Measurements from ENCODE around the gene CCBE1. TPM values are rescaled to one million over a fixed set of nuclear protein-coding genes. Genes with fewer than 3 reads are reported as not detected.

Gene CCBE1
- total and polyA plus RNA-seq, 9 of the 15 experiments (the other 6 are each of a cell fraction or from before 2014, with no cell fraction given): 0.20 TPM; not detected in 8

DNA sequence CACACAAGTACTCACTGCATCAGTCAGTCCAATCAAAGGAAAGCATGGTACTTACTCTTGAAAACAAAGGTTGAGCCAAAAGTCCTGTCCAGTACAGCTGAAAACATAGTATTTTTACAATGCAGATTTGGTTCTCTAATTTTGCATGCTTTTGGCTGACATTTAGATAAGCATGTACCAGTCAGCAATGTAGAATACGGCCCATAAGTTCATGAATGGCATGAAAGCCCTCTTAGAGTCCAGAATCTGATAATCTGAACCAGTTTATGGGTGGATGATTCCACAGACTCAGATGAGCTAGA, 90.2 kb downstream of the CCBE1 start:
- in situ Hi-C loops (cut with MboI): no loop called here
- intact Hi-C loops (cut with micrococcal nuclease): no loop called here
- no peaks in the 10 kb centered on the region for H3K79me2 ChIP-seq (ENCODE audit: control insufficient read depth, insufficient read depth, low read length)
- CTCF ChIA-PET (ENCODE audit: low intra/inter-chr PET ratio): no interaction called here
- 0% methylated on average over 1 of the region's 1 CpG for WGBS (ENCODE audit: insufficient coverage, low coverage, missing lambda C conversion rate)
- no peak overlapping the region for H3K4me3 ChIP-seq
- H3K36me3 ChIP-seq (ENCODE audit: control insufficient read depth, insufficient read depth, low read length): no peaks in the 10 kb centered on the region
- H3K27me3 ChIP-seq (ENCODE audit: control insufficient read depth in 2 of 2, insufficient read depth in 2 of 2, low read length in 2 of 2): no peaks in the 10 kb centered on the region
- no peak overlapping the region for H2AFZ ChIP-seq (ENCODE audit: low read depth, low read length)
- H3K4me1 ChIP-seq (replicated peaks in 1 of 2; ENCODE audit: control insufficient read depth in 2 of 2, insufficient read depth in 2 of 2, low read length in 2 of 2): no peaks in the 10 kb centered on the region
- no peak overlapping the region for H3K9ac ChIP-seq (ENCODE audit: insufficient read depth in 1 of 2, low read depth in 2 of 2, low read length in 2 of 2)
- H3K9me3 ChIP-seq (replicated peaks; ENCODE audit: control insufficient read depth, insufficient read depth, low read depth, low read length): no peaks in the 10 kb centered on the region
- no TSS peak for BruUV-seq (replicated peaks)
- no peaks in the 10 kb centered on the region for H4K20me1 ChIP-seq (replicated peaks; ENCODE audit: control insufficient read depth, insufficient read depth, low read length)
- POLR2A ChIA-PET: no interaction called here
- no peak overlapping the region for H3K4me2 ChIP-seq (ENCODE audit: insufficient read depth, low read length)
- no peaks in the 10 kb centered on the region for H3K9me1 ChIP-seq (ENCODE audit: control insufficient read depth, insufficient read depth, low read length)
- no peak for DNase-seq (ENCODE audit: extremely low read depth in 1 of 4, low spot score in 3 of 4)
- ATAC-seq: no peak
- FAIRE-seq: no peak
- no peak overlapping the region for H3K27ac ChIP-seq (ENCODE audit: extremely low read depth, low read depth, low read length)
- TF ChIP-seq SETDB1 (IDR thresholded peaks at IDR 0.05; ENCODE audit: low read length): no peak
- TF ChIP-seq, protein P1, sequence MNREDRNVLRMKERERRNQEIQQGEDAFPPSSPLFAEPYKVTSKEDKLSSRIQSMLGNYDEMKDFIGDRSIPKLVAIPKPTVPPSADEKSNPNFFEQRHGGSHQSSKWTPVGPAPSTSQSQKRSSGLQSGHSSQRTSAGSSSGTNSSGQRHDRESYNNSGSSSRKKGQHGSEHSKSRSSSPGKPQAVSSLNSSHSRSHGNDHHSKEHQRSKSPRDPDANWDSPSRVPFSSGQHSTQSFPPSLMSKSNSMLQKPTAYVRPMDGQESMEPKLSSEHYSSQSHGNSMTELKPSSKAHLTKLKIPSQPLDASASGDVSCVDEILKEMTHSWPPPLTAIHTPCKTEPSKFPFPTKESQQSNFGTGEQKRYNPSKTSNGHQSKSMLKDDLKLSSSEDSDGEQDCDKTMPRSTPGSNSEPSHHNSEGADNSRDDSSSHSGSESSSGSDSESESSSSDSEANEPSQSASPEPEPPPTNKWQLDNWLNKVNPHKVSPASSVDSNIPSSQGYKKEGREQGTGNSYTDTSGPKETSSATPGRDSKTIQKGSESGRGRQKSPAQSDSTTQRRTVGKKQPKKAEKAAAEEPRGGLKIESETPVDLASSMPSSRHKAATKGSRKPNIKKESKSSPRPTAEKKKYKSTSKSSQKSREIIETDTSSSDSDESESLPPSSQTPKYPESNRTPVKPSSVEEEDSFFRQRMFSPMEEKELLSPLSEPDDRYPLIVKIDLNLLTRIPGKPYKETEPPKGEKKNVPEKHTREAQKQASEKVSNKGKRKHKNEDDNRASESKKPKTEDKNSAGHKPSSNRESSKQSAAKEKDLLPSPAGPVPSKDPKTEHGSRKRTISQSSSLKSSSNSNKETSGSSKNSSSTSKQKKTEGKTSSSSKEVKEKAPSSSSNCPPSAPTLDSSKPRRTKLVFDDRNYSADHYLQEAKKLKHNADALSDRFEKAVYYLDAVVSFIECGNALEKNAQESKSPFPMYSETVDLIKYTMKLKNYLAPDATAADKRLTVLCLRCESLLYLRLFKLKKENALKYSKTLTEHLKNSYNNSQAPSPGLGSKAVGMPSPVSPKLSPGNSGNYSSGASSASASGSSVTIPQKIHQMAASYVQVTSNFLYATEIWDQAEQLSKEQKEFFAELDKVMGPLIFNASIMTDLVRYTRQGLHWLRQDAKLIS (CRISPR knock-in tag; IDR thresholded peaks at IDR 0.05): no peak
- TF ChIP-seq, protein P2, sequence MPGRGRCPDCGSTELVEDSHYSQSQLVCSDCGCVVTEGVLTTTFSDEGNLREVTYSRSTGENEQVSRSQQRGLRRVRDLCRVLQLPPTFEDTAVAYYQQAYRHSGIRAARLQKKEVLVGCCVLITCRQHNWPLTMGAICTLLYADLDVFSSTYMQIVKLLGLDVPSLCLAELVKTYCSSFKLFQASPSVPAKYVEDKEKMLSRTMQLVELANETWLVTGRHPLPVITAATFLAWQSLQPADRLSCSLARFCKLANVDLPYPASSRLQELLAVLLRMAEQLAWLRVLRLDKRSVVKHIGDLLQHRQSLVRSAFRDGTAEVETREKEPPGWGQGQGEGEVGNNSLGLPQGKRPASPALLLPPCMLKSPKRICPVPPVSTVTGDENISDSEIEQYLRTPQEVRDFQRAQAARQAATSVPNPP (IDR thresholded peaks at IDR 0.05; ENCODE audit: borderline replicate concordance, insufficient read depth, insufficient read length): no peak
- TF ChIP-seq ZNF253 (CRISPR knock-in tag; conservative IDR thresholded peaks at IDR 0.05): no peak
- TF ChIP-seq ZC3H11A (IDR thresholded peaks at IDR 0.05; ENCODE audit: low read depth, low read length): no peak
- TF ChIP-seq, protein P3, sequence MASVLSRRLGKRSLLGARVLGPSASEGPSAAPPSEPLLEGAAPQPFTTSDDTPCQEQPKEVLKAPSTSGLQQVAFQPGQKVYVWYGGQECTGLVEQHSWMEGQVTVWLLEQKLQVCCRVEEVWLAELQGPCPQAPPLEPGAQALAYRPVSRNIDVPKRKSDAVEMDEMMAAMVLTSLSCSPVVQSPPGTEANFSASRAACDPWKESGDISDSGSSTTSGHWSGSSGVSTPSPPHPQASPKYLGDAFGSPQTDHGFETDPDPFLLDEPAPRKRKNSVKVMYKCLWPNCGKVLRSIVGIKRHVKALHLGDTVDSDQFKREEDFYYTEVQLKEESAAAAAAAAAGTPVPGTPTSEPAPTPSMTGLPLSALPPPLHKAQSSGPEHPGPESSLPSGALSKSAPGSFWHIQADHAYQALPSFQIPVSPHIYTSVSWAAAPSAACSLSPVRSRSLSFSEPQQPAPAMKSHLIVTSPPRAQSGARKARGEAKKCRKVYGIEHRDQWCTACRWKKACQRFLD (CRISPR knock-in tag; IDR thresholded peaks at IDR 0.05): no peak
- no peak for TF ChIP-seq PHTF2 (CRISPR knock-in tag; IDR thresholded peaks at IDR 0.05)
- TF ChIP-seq, protein P4, sequence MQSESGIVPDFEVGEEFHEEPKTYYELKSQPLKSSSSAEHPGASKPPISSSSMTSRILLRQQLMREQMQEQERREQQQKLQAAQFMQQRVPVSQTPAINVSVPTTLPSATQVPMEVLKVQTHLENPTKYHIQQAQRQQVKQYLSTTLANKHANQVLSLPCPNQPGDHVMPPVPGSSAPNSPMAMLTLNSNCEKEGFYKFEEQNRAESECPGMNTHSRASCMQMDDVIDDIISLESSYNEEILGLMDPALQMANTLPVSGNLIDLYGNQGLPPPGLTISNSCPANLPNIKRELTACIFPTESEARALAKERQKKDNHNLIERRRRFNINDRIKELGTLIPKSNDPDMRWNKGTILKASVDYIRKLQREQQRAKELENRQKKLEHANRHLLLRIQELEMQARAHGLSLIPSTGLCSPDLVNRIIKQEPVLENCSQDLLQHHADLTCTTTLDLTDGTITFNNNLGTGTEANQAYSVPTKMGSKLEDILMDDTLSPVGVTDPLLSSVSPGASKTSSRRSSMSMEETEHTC (IDR thresholded peaks at IDR 0.05): no peak
- no peak for TF ChIP-seq KLF16 (IDR thresholded peaks at IDR 0.05)
- TF ChIP-seq MTF1 (CRISPR knock-in tag; IDR thresholded peaks at IDR 0.05; ENCODE audit: borderline replicate concordance): no peak
